B cell (primary cell): ENCODE results near the gene KCNA3.

ENCODE experiments used
- CTCF ChIP-seq: fragments of 200-600 bp; IDR thresholded peaks from one replicate; pipeline ENCODE4 v1.8.0; 2022; ENCODE audit warnings: antibody characterized with exemption, mild to moderate bottlenecking
- EZH2 ChIP-seq: IDR thresholded peaks from 2 replicates; pipeline ENCODE4 v1.6.1; 2012; ENCODE audit warnings: borderline replicate concordance, low read depth, mild to moderate bottlenecking, moderate library complexity, low read length; ENCODE audit not compliant: insufficient read depth, poor library complexity, severe bottlenecking

- TF ChIP-seq CTCF (no peak), EZH2 (no peak)
Observed at GRCh38 chr1:110707232-110707631, 32.5 kb upstream of the KCNA3 start.
